Mucosa of descending colon (tissue), 3 donors: ENCODE results near the gene OBP2A. TPM values are rescaled to one million over a fixed set of nuclear protein-coding genes. Genes with fewer than 3 reads are reported as not detected.

Source experiments
- ATAC-seq: fragments of 200-7000 bp; cut with Tn5 transposase; one replicate; pipeline ENCODE4 v1.9.1; 2020; ENCODE audit warnings: mild to moderate bottlenecking, moderate library complexity
- DNase-seq, 3 donors: peaks; one replicate each; pipeline ENCODE4 v3.0.0-alpha.2; 2020
- H3K36me3 ChIP-seq: fragments of 200-600 bp; one replicate; pipeline ENCODE4 v1.8.0; 2021; ENCODE audit warnings: low read depth, mild to moderate bottlenecking
- H3K4me1 ChIP-seq: fragments of 200-600 bp; one replicate; pipeline ENCODE4 v1.8.0; 2021; ENCODE audit warnings: low read depth, mild to moderate bottlenecking
- H3K4me3 ChIP-seq: fragments of 200-600 bp; one replicate; pipeline ENCODE4 v1.8.0; 2021; ENCODE audit warnings: mild to moderate bottlenecking
- H3K9me3 ChIP-seq: fragments of 200-600 bp; one replicate; pipeline ENCODE4 v1.8.0; 2021; ENCODE audit warnings: mild to moderate bottlenecking
- CTCF ChIP-seq: fragments of 200-600 bp; IDR thresholded peaks from one replicate; pipeline ENCODE4 v1.8.0; 2022; ENCODE audit warnings: antibody characterized with exemption, mild to moderate bottlenecking
- intact Hi-C, 2 donors: fragments of 100-400 bp; cut with DNase I in 1 of 2; cut with micrococcal nuclease in 1 of 2; formaldehyde crosslinking; loops; one replicate each; pipeline versions ENCODE4 v1.11.0 to v1.11.1; 2022; cut with DNase I, micrococcal nuclease
- total RNA-seq, 3 donors: library from RNA; stranded (reverse); fragmentation: NEBNext Ultra II Directional in 2 of 3; extraction: Animal tissue kit (Norgen Biotek cat#: 25700) in 2 of 3; gene quantifications; one replicate each; pipeline versions ENCODE4 v1.2.1 to v1.2.4, GENCODE V29; 2021 to 2023
- donor health status: DM: no; HTN: no; CAD: no; lungs with moderate emphysema.
- donor health status: DM: no; HTN: no; CAD: no.
- donor health status: DM: no; HTN: yes; CAD: no.

Gene OBP2A
- total RNA-seq, 3 donors from 2014 or later, result not detected

- Histone ChIP-seq H3K4me3 (no peak overlapping the region), H3K4me1 (no peaks in the 10 kb centered on the region), H3K9me3 (no peaks in the 10 kb centered on the region), H3K36me3 (no peaks in the 10 kb centered on the region)
- TF ChIP-seq CTCF, result no peak
- intact Hi-C loops, result no loop called here
- DNase-seq (no peak), ATAC-seq (no peak)
Measured at GRCh38 chr9:135554718-135555117, 8.8 kb downstream of the OBP2A start.

GRCh38 chr9:135555203-135555602, 9.3 kb downstream of the OBP2A start:
- no peaks in the 10 kb centered on the region for H3K36me3 ChIP-seq
- H3K4me1 ChIP-seq, result no peaks in the 10 kb centered on the region
- intact Hi-C loops, result no loop called here
- H3K4me3 ChIP-seq, result no peak overlapping the region
- no peaks in the 10 kb centered on the region for H3K9me3 ChIP-seq
- no peak for TF ChIP-seq CTCF
- DNase-seq, result no peak
- no peak for ATAC-seq

- intact Hi-C loops, result no loop called here
- H3K4me3 ChIP-seq, result no peak overlapping the region
- no peak for TF ChIP-seq CTCF
Measured at GRCh38 chr9:135555910-135556309, 10.0 kb downstream of the OBP2A start.

GRCh38 chr9:135559606-135560005, 13.7 kb downstream of the OBP2A start:
- intact Hi-C loops, result no loop called here
- no peak for DNase-seq
- no peak for TF ChIP-seq CTCF
- ATAC-seq, result no peak
- H3K9me3 ChIP-seq, result no peaks in the 10 kb centered on the region
- no peaks in the 10 kb centered on the region for H3K4me1 ChIP-seq
- no peaks in the 10 kb centered on the region for H3K36me3 ChIP-seq
- no peak overlapping the region for H3K4me3 ChIP-seq

More at GRCh38 chr9:135555910-135556309, 10.0 kb downstream of the OBP2A start:
- H3K9me3 ChIP-seq, result no peaks in the 10 kb centered on the region
- DNase-seq, result no peak
- H3K36me3 ChIP-seq, result no peaks in the 10 kb centered on the region
- H3K4me1 ChIP-seq, result no peaks in the 10 kb centered on the region
- no peak for ATAC-seq

- H3K4me3 ChIP-seq, result no peak within 1 kb of the TSS
- no peaks in the 10 kb centered on the region for H3K9me3 ChIP-seq
- intact Hi-C loops, result no loop called here
- no peaks in the 10 kb centered on the region for H3K4me1 ChIP-seq
- ATAC-seq (no peak), DNase-seq (no peak)
- no peaks in the 10 kb centered on the region for H3K36me3 ChIP-seq
- no peak for TF ChIP-seq CTCF
Measured at GRCh38 chr9:135561391-135562234, 15.7 kb downstream of the OBP2A start, which contains the start of gene PAEP. Gene PAEP, plus strand, starts transcription at chr9:135561756.
